ENCODE data around the gene MESP1.
"Not testable (repeated sequence)": the region's sequence is repeated elsewhere in the genome, so short reads cannot be mapped to it uniquely, and the experiment has no call there.

DNA sequence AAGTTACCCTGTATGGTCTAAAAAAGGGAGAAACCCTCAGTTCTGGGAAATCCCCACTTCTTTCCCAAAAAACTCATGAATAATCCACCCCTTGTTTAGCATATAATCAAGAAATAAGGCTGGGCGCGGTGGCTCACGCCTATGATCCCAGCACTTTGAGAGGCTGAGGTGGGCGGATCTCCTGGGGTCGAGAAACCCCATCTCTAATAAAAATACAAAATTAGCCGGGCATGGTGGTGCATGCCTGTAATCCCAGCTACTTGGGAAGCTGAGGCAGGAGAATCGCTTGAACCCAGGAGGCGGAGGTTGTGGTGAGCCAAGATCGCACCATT is 31.5 kb upstream of the MESP1 start:
- TF ChIP-seq, protein P1, sequence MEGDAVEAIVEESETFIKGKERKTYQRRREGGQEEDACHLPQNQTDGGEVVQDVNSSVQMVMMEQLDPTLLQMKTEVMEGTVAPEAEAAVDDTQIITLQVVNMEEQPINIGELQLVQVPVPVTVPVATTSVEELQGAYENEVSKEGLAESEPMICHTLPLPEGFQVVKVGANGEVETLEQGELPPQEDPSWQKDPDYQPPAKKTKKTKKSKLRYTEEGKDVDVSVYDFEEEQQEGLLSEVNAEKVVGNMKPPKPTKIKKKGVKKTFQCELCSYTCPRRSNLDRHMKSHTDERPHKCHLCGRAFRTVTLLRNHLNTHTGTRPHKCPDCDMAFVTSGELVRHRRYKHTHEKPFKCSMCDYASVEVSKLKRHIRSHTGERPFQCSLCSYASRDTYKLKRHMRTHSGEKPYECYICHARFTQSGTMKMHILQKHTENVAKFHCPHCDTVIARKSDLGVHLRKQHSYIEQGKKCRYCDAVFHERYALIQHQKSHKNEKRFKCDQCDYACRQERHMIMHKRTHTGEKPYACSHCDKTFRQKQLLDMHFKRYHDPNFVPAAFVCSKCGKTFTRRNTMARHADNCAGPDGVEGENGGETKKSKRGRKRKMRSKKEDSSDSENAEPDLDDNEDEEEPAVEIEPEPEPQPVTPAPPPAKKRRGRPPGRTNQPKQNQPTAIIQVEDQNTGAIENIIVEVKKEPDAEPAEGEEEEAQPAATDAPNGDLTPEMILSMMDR (conservative IDR thresholded peaks at IDR 0.05; ENCODE audit: low read depth, low read length) = not testable (repeated sequence)
- not testable (repeated sequence) for TF ChIP-seq RAD21 (IDR thresholded peaks at IDR 0.05; ENCODE audit: low read length); MAZ (IDR thresholded peaks at IDR 0.05; ENCODE audit: borderline replicate concordance, low read depth, low read length); POLR2A (IDR thresholded peaks at IDR 0.05; ENCODE audit: low read depth, low read length); SMC3 (IDR thresholded peaks at IDR 0.05; ENCODE audit: low read depth, low read length); RCOR1 (IDR thresholded peaks at IDR 0.05; ENCODE audit: insufficient replicate concordance, low read length)
- TF ChIP-seq, protein P2, sequence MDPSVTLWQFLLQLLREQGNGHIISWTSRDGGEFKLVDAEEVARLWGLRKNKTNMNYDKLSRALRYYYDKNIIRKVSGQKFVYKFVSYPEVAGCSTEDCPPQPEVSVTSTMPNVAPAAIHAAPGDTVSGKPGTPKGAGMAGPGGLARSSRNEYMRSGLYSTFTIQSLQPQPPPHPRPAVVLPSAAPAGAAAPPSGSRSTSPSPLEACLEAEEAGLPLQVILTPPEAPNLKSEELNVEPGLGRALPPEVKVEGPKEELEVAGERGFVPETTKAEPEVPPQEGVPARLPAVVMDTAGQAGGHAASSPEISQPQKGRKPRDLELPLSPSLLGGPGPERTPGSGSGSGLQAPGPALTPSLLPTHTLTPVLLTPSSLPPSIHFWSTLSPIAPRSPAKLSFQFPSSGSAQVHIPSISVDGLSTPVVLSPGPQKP (IDR thresholded peaks at IDR 0.05; ENCODE audit: borderline replicate concordance, low read depth, low read length) = not testable (repeated sequence)
- TF ChIP-seq, protein P3, sequence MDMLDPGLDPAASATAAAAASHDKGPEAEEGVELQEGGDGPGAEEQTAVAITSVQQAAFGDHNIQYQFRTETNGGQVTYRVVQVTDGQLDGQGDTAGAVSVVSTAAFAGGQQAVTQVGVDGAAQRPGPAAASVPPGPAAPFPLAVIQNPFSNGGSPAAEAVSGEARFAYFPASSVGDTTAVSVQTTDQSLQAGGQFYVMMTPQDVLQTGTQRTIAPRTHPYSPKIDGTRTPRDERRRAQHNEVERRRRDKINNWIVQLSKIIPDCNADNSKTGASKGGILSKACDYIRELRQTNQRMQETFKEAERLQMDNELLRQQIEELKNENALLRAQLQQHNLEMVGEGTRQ (IDR thresholded peaks at IDR 0.05; ENCODE audit: low read depth, low read length) = not testable (repeated sequence)
